Neural cell (in vitro differentiated cells): ENCODE results near the gene TADA2A. TPM values are rescaled to one million over a fixed set of nuclear protein-coding genes. Genes with fewer than 3 reads are reported as not detected.

Experiments used
- H2AFZ ChIP-seq: fragments of 200-600, 300-800 bp; sonication (generic), shearing (Covaris generic); 2 replicates; pipeline ENCODE4 v1.6.0; 2014; ENCODE audit warnings: low read depth, mild to moderate bottlenecking, antibody characterized with exemption, low read length, moderate library complexity
- H3F3A ChIP-seq: fragments of 200-600 bp; shearing (Covaris generic); 2 replicates; pipeline ENCODE4 v1.6.1; 2016; ENCODE audit warnings: mild to moderate bottlenecking, moderate library complexity, mixed read lengths, antibody characterized with exemption, low read length; ENCODE audit not compliant: insufficient read depth, poor library complexity, severe bottlenecking
- H3K27ac ChIP-seq: fragments of 200-600, 300-800 bp; sonication (generic), shearing (Covaris generic); 2 replicates; pipeline ENCODE4 v1.5.1; 2014; ENCODE audit warnings: mild to moderate bottlenecking, low read length, moderate library complexity
- H3K27me3 ChIP-seq: fragments of 300-800, 200-600 bp; sonication (generic), shearing (Covaris generic); 2 replicates; pipeline ENCODE4 v1.6.0; 2014; ENCODE audit warnings: mild to moderate bottlenecking, low read depth, low read length, moderate library complexity; ENCODE audit not compliant: insufficient read depth
- H3K36me3 ChIP-seq: fragments of 300-800, 200-600 bp; sonication (generic), shearing (Covaris generic); 2 replicates; pipeline ENCODE4 v1.5.1; 2014; ENCODE audit warnings: mild to moderate bottlenecking, antibody characterized with exemption, low read length, moderate library complexity; ENCODE audit not compliant: insufficient read depth
- H3K4me2 ChIP-seq: fragments of 300-800, 200-600 bp; sonication (generic), shearing (Covaris generic); 2 replicates; pipeline ENCODE4 v1.6.0; 2014; ENCODE audit warnings: mild to moderate bottlenecking, low read length
- H3K4me3 ChIP-seq: fragments of 300-800, 200-600 bp; sonication (generic), shearing (Covaris generic); 2 replicates; pipeline ENCODE4 v1.5.1; 2014; ENCODE audit warnings: mild to moderate bottlenecking, low read length, moderate library complexity
- H3K79me2 ChIP-seq: fragments of 200-600 bp; shearing (Covaris generic); replicated peaks from 2 replicates; pipeline ENCODE4 v1.6.0; 2014; ENCODE audit warnings: mild to moderate bottlenecking, low read length, moderate library complexity; ENCODE audit not compliant: insufficient read depth
- H3K9ac ChIP-seq: fragments of 300-800, 200-600 bp; sonication (generic), shearing (Covaris generic); 2 replicates; pipeline ENCODE4 v1.6.1; 2016; ENCODE audit warnings: mild to moderate bottlenecking, low read length, mixed read lengths
- H3K9me2 ChIP-seq: fragments of 200-600 bp; shearing (Covaris generic); 2 replicates; pipeline ENCODE4 v1.6.1; 2016; ENCODE audit warnings: mild to moderate bottlenecking, low read length, mixed read lengths; ENCODE audit not compliant: insufficient read depth
- H3K9me3 ChIP-seq: fragments of 200-600, 300-800 bp; sonication (generic), shearing (Covaris generic); 2 replicates; pipeline ENCODE4 v1.6.1; 2016; ENCODE audit warnings: mild to moderate bottlenecking, mixed run types, low read length, moderate library complexity, mixed read lengths
- H4K20me1 ChIP-seq: fragments of 200-600 bp; shearing (Covaris generic); 2 replicates; pipeline ENCODE4 v1.6.1; 2016; ENCODE audit warnings: mild to moderate bottlenecking, mixed run types; ENCODE audit not compliant: insufficient read depth
- CTCF ChIP-seq: fragments of 450-650 bp; IDR thresholded peaks from 2 replicates; pipeline ENCODE4 v1.5.1; 2014; ENCODE audit warnings: antibody characterized with exemption, mild to moderate bottlenecking, moderate library complexity; ENCODE audit not compliant: poor library complexity, severe bottlenecking
- EP300 ChIP-seq: fragments of 450-650 bp; conservative IDR thresholded peaks from 2 replicates; pipeline ENCODE4 v1.6.1; 2014; ENCODE audit warnings: antibody characterized with exemption, mild to moderate bottlenecking, moderate library complexity; ENCODE audit not compliant: poor library complexity, severe bottlenecking
- EZH2 ChIP-seq: fragments of 200-600, 300-800 bp; shearing (Covaris generic), sonication (generic); IDR thresholded peaks from 2 replicates; pipeline ENCODE4 v1.6.1; 2014; ENCODE audit warnings: antibody characterized with exemption, low read length, borderline replicate concordance, mild to moderate bottlenecking; ENCODE audit not compliant: insufficient read depth, poor library complexity, severe bottlenecking
- MXI1 ChIP-seq: fragments of 450-650 bp; conservative IDR thresholded peaks from 2 replicates; pipeline ENCODE4 v1.6.1; 2014; ENCODE audit warnings: antibody characterized with exemption, mild to moderate bottlenecking; ENCODE audit not compliant: poor library complexity, severe bottlenecking
- POLR2AphosphoS5 ChIP-seq: IDR thresholded peaks from 2 replicates; pipeline ENCODE4 v1.6.1; 2012
- RAD21 ChIP-seq: fragments of 450-650 bp; conservative IDR thresholded peaks from 2 replicates; pipeline ENCODE4 v1.6.1; 2014; ENCODE audit warnings: antibody characterized with exemption, mild to moderate bottlenecking, moderate library complexity
- SMC3 ChIP-seq: fragments of 450-650 bp; conservative IDR thresholded peaks from 2 replicates; pipeline ENCODE4 v1.6.1; 2014; ENCODE audit warnings: antibody characterized with exemption, mild to moderate bottlenecking, moderate library complexity; ENCODE audit not compliant: poor library complexity
- TAF1 ChIP-seq: IDR thresholded peaks from 2 replicates; pipeline ENCODE4 v1.6.1; 2012; ENCODE audit warnings: low read depth
- polyA plus RNA-seq: library from polyadenylated mRNA; depleted of rRNA; stranded (reverse); fragments of >200 nt; gene quantifications from 2 replicates; pipeline ENCODE4 v1.2.3, GENCODE V29; 2014
- TF ChIP-seq, protein P1 (sequence below): IDR thresholded peaks from 2 replicates; pipeline ENCODE4 v1.6.1; 2012; ENCODE audit warnings: borderline replicate concordance

The TADA2A gene
- polyA plus RNA-seq, 1 donor from 2014 or later: 23.5 TPM

- Histone ChIP-seq H4K20me1 (no peaks in the 10 kb centered on the region), H3K9me3 (no peaks in the 10 kb centered on the region), H3K27ac (no peak overlapping the region), H3K79me2 (peaks cover 8% of the 10 kb centered on the region), H3K27me3 (no peaks in the 10 kb centered on the region), H3K9me2 (no peaks in the 10 kb centered on the region), H3K9ac (no peak overlapping the region), H3K36me3 (no peaks in the 10 kb centered on the region), H3F3A (no peaks in the 10 kb centered on the region), H3K4me2 (no peak overlapping the region), H2AFZ (no peak overlapping the region), H3K4me3 (no peak overlapping the region)
- no peak for TF ChIP-seq EZH2
- no peak for TF ChIP-seq MXI1
- TF ChIP-seq TAF1: no peak
- TF ChIP-seq RAD21: no peak
- no peak for TF ChIP-seq SMC3
Measured at GRCh38 chr17:37506678-37507077, 100.0 kb downstream of the TADA2A start.

DNA sequence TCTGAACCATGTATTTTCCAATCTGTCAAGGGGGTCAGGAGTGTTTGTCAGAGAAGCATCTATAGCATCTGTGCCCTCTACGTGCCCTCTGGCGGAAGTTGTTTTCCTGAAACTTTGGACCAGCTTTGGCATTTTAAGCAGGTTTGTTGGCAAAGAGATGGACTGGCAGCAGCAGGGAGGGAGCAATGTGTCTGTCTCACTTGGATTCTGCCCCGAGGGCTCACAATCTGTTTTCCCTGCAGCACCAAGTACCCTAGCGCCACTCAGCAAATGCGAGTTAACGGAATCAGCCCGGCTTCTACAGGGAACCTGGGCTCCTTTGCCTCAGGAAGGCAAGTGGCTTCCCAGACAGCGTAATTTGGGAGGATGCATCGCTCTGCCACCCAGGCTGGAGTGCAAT, 100.4 kb downstream of the TADA2A start:
- Histone ChIP-seq H2AFZ (no peak overlapping the region), H3K79me2 (peaks cover 8% of the 10 kb centered on the region), H4K20me1 (no peaks in the 10 kb centered on the region), H3K9me2 (no peaks in the 10 kb centered on the region), H3K27me3 (no peaks in the 10 kb centered on the region), H3F3A (no peaks in the 10 kb centered on the region), H3K4me3 (no peak overlapping the region), H3K9ac (no peak overlapping the region), H3K27ac (no peak overlapping the region), H3K9me3 (no peaks in the 10 kb centered on the region), H3K4me2 (no peak overlapping the region), H3K36me3 (peaks cover 2% of the 10 kb centered on the region)
- TF ChIP-seq TAF1 (no peak), RAD21 (no peak), MXI1 (no peak), POLR2AphosphoS5 (no peak), SMC3 (no peak), EZH2 (no peak), EP300 (no peak), CTCF (no peak)
- TF ChIP-seq, protein P1, sequence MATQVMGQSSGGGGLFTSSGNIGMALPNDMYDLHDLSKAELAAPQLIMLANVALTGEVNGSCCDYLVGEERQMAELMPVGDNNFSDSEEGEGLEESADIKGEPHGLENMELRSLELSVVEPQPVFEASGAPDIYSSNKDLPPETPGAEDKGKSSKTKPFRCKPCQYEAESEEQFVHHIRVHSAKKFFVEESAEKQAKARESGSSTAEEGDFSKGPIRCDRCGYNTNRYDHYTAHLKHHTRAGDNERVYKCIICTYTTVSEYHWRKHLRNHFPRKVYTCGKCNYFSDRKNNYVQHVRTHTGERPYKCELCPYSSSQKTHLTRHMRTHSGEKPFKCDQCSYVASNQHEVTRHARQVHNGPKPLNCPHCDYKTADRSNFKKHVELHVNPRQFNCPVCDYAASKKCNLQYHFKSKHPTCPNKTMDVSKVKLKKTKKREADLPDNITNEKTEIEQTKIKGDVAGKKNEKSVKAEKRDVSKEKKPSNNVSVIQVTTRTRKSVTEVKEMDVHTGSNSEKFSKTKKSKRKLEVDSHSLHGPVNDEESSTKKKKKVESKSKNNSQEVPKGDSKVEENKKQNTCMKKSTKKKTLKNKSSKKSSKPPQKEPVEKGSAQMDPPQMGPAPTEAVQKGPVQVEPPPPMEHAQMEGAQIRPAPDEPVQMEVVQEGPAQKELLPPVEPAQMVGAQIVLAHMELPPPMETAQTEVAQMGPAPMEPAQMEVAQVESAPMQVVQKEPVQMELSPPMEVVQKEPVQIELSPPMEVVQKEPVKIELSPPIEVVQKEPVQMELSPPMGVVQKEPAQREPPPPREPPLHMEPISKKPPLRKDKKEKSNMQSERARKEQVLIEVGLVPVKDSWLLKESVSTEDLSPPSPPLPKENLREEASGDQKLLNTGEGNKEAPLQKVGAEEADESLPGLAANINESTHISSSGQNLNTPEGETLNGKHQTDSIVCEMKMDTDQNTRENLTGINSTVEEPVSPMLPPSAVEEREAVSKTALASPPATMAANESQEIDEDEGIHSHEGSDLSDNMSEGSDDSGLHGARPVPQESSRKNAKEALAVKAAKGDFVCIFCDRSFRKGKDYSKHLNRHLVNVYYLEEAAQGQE: no peak

GRCh38 chr17:37510056-37510455, 103.4 kb downstream of the TADA2A start:
- H3K4me2 ChIP-seq: no peak overlapping the region
- no peak overlapping the region for H3K4me3 ChIP-seq
- H3K9me2 ChIP-seq: no peaks in the 10 kb centered on the region
- H2AFZ ChIP-seq: no peak overlapping the region
- H3F3A ChIP-seq: no peaks in the 10 kb centered on the region
- no peak for TF ChIP-seq MXI1
- TF ChIP-seq, protein P1: no peak
- no peak for TF ChIP-seq SMC3
- no peak for TF ChIP-seq EZH2
- no peak for TF ChIP-seq TAF1
- no peak for TF ChIP-seq EP300
- no peak for TF ChIP-seq CTCF
- no peak for TF ChIP-seq RAD21
- TF ChIP-seq POLR2AphosphoS5: no peak
- H4K20me1 ChIP-seq: no peaks in the 10 kb centered on the region
- H3K9me3 ChIP-seq: no peaks in the 10 kb centered on the region
- peaks cover 8% of the 10 kb centered on the region for H3K36me3 ChIP-seq
- no peak overlapping the region for H3K27ac ChIP-seq
- H3K79me2 ChIP-seq: peaks cover 15% of the 10 kb centered on the region
- no peak overlapping the region for H3K9ac ChIP-seq
- no peaks in the 10 kb centered on the region for H3K27me3 ChIP-seq
